Measurements from ENCODE around the gene TASOR2. TPM values are rescaled to one million over a fixed set of nuclear protein-coding genes. Genes with fewer than 3 reads are reported as not detected.

The TASOR2 gene
- polyA plus RNA-seq, 1 experiment = 54.1 TPM

DNA sequence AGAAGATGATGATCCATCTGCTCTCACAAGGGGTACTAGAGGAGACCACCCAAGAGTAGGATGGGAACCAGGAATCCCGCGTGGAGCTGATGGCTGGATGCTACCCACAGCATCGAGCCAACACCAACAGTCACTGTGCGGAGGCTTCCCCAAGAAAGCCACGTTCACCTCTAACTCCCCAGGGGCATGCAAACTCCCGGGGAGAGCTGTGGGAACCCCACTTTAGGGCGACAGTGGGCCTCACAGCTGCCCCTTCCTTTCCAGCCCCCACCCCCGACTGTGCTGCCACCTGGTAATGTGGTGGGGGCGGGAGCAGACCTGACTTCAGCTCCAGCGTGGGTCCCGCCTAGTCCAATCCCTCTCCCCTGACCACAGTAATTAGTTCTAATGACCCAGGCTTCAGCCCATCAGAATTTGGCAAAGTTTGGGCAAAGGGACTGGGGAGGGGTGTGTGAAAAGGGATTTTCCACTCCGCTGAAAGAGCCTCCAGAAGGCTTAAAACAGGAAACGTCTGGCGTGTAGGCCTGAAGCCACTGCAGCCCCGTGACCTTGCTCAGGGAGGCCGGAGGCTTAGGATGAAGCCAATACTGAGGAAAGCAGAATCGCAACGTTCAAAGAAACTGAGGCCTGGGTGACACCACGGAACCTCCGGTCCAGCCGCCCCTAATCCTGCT is 38.6 kb upstream of the TASOR2 start:
- no peak overlapping the region for H3K27ac ChIP-seq (ENCODE audit: low read depth, low read length)
- TF ChIP-seq, protein P1, sequence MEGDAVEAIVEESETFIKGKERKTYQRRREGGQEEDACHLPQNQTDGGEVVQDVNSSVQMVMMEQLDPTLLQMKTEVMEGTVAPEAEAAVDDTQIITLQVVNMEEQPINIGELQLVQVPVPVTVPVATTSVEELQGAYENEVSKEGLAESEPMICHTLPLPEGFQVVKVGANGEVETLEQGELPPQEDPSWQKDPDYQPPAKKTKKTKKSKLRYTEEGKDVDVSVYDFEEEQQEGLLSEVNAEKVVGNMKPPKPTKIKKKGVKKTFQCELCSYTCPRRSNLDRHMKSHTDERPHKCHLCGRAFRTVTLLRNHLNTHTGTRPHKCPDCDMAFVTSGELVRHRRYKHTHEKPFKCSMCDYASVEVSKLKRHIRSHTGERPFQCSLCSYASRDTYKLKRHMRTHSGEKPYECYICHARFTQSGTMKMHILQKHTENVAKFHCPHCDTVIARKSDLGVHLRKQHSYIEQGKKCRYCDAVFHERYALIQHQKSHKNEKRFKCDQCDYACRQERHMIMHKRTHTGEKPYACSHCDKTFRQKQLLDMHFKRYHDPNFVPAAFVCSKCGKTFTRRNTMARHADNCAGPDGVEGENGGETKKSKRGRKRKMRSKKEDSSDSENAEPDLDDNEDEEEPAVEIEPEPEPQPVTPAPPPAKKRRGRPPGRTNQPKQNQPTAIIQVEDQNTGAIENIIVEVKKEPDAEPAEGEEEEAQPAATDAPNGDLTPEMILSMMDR (IDR thresholded peaks at IDR 0.05; ENCODE audit: low read depth, low read length) = no peak
- H3K9me3 ChIP-seq (ENCODE audit: control insufficient read depth, insufficient read depth, low read length) = peaks cover 9% of the 10 kb centered on the region; the same call in 1 of the 2 replicates
- no peak for DNase-seq (ENCODE audit: low read depth, low spot score)
- no peak overlapping the region for H3K4me3 ChIP-seq (ENCODE audit: low read depth, low read length)
- H3K27me3 ChIP-seq (ENCODE audit: control insufficient read depth, insufficient read depth, low read length) = no peaks in the 10 kb centered on the region
- POLR2A ChIA-PET = no interaction called here
- CTCF ChIA-PET = interaction anchor here (1.4 kb wide), 1 partner anchor 23 kb away, joined by 3 read pairs; no protein-coding TSS in a partner anchor

DNA sequence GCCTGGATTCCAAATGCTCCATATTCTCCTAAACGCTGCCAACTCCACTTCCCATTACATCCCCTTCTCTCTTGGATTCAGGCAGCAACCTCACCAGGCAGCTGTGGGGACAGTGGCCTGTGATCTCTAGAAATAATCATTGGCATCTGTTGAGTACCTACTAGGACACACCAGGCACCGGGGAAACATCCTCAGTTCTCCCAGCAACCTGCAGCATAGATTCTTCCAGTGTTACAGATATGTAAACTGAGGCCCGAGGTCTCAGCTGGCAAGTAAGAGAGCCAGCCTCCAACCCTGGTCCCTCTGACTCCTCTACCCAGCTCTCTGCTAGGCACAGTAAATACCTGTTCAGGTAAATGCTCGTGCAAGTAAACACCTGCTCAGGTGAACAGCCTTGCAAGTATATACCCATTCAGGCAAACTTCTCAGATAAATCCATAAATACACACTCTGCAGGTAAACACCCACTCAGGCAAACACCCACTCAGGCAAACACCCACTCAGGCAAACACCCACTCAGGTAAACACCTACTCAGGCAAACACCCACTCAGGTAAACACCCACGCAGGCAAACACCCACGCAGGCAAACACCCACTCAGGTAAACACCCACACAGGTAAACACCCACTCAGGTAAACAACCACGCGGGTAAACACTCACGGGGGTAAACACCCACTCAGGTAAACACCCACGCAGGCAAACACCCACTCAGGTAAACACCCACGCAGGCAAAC is 37.0 kb upstream of the TASOR2 start:
- ChIA-PET CTCF (no interaction called here), POLR2A (no interaction called here)
- Histone ChIP-seq H3K4me3 (ENCODE audit: low read depth, low read length) (no peak overlapping the region), H3K9me3 (ENCODE audit: control insufficient read depth, insufficient read depth, low read length) (peaks cover 9% of the 10 kb centered on the region; the same call in 1 of the 2 replicates), H3K27ac (ENCODE audit: low read depth, low read length) (no peak overlapping the region), H3K27me3 (ENCODE audit: control insufficient read depth, insufficient read depth, low read length) (no peaks in the 10 kb centered on the region)
- TF ChIP-seq, protein P1 (IDR thresholded peaks at IDR 0.05; ENCODE audit: low read depth, low read length) = no peak
- no peak for DNase-seq (ENCODE audit: low read depth, low spot score)

DNA sequence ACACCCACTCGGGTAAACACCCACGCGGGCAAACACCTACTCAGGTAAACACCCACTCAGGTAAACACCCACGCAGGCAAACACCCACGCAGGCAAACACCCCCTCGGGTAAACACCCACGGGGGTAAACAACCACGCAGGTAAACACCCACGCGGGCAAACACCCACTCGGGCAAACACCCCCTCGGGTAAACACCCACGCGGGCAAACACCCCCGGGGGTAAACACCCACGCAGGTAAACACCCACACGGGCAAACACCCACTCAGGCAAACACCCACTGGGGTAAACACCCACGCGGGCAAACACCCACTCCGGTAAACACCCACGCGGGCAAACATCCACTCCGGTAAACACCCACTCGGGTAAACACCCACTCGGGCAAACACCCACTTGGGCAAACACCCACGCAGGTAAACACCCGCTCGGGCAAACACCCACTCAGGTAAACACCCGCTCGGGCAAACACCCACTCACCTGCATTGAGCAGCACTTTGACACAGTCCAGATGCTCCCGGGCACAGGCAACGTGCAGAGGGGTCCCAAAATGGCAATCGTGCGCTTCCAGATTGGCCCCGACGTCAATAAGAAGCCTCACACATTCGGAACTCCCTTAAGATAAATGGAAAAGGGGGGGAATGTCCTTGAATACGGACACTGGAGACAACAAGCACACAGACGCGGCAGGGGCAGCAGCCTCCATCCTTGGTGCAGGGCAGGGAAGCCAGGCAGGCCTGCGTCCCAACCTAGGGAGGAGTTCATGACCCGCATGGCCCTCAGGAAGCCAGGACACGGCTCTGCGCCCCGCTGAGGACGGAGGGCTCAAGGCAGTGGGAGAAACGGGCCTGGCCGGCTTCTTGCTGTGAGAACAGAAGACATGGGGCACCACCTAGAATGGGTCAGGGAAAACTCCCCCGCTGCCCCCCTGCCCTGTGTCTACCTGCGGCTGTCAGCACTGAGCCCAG is 35.9 kb upstream of the TASOR2 start:
- CTCF ChIA-PET = no interaction called here
- POLR2A ChIA-PET = no interaction called here
- TF ChIP-seq, protein P1 (IDR thresholded peaks at IDR 0.05; ENCODE audit: low read depth, low read length) = no peak
- Histone ChIP-seq H3K27me3 (ENCODE audit: control insufficient read depth, insufficient read depth, low read length) (no peaks in the 10 kb centered on the region), H3K27ac (ENCODE audit: low read depth, low read length) (no peak overlapping the region), H3K4me3 (ENCODE audit: low read depth, low read length) (no peak overlapping the region), H3K9me3 (ENCODE audit: control insufficient read depth, insufficient read depth, low read length) (peaks cover 9% of the 10 kb centered on the region; the same call in 1 of the 2 replicates)
- DNase-seq (ENCODE audit: low read depth, low spot score) = no peak

DNA sequence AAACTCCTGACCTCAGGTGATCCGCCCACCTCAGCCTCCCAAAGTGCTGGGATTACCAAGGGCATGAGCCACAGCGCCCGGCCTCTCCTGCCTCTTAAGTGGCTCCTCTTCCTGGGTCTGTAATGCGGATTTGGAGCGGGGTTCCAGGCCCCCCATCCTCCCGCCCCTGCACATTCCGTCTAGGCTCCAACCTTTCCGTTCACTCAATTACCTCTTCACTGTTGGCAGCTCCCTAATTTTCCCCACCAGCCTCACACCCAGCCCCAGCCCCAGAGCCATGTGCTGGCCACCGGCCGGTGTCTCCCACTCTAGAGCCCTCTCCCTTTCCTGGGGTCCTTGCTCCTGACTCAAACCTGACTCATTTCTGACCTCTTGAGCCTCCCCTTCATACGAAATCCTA is 34.9 kb upstream of the TASOR2 start:
- ChIA-PET POLR2A (no interaction called here), CTCF (no interaction called here)
- DNase-seq (ENCODE audit: low read depth, low spot score) = no peak
- no peaks in the 10 kb centered on the region for H3K27me3 ChIP-seq (ENCODE audit: control insufficient read depth, insufficient read depth, low read length)
- TF ChIP-seq, protein P1 (IDR thresholded peaks at IDR 0.05; ENCODE audit: low read depth, low read length) = no peak
- peaks cover 9% of the 10 kb centered on the region; the same call in 1 of the 2 replicates for H3K9me3 ChIP-seq (ENCODE audit: control insufficient read depth, insufficient read depth, low read length)
- no peak overlapping the region for H3K4me3 ChIP-seq (ENCODE audit: low read depth, low read length)
- H3K27ac ChIP-seq (ENCODE audit: low read depth, low read length) = no peak overlapping the region

Measured in AG04450 (cell line).